Measurements from ENCODE around the gene TNFRSF13B.
"Not testable (repeated sequence)": the region's sequence is repeated elsewhere in the genome, so short reads cannot be mapped to it uniquely, and the experiment has no call there.

DNA sequence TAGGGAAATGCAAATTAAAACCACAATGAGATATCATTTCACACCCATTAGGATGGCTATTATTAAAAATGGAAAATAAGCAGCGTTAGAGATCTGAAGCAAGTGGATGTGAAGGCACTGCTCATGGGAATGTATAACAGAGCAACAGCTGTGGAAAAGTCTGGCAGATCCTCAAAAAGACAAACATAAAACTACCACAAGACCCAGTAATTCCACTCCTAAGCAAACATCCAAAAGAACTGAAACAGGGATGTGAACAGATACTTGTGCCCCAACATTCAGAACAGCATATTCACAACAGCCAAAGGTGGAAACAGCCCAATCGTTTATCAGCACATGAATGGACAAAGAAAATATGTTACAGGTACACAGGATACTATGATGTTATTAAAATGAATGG, 10.9 kb downstream of the TNFRSF13B start:
- not testable (repeated sequence) for TF ChIP-seq POLR2A, POLR2AphosphoS5 (IDR thresholded peaks at IDR 0.05)
